ENCODE measurements around the gene FAM171A1.

FAM171A1 gene

DNA sequence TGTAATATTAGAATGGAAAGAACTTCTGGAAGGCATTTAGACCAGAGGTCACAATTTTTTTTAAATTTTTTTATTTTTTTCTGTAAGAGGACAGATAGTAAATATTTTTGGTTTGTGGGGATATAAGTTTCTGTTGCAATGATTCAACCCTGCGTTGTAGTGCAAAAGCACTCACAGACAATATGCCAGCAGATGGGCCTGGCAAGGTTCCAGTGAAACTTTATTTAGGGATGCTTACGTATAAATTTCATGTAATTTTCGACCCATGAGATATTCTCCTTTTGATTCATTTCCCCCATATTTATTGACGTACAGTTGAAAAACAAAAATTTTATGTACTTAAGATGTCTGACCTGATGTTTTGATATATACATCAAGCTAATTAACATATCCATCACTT, 129.8 kb downstream of the FAM171A1 start:
- no peaks in the 10 kb centered on the region for H3K36me3 ChIP-seq

DNA sequence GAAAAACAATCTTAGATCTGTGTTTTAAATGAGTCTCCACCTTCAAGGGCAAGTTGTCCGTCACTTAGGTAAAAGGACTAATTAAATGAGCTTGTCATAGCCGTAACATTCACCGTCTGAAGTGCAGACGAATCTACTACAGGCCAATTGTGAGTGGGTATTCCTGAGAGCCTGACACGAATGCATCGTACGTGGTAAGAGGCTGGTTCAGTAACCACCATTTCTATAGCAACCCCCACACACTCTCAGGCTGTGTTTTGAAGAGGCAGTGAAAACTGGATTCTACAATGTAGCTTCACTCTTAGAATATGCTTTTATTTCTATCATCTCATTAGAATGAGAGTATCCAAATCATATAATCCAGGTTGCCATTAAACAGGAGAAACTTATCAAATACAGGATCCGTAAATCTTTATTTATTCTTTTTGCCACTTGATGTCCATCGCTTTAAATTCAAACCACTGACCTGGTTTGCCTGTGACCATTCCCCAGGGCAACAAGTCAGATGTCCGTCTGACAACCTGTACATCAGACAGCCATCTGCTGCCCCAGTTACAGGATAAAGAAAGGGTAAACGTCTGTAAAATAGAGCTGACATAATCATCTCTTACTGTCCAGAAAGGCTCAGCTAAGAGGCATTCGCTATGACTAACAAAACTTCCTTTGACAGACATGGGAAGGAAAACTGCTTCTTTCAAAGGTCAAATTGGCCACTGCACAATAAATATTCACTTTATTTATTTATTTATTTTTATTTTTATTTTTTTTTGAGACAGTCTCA, 132.3 kb downstream of the FAM171A1 start:
- no peaks in the 10 kb centered on the region for H3K4me1 ChIP-seq (ENCODE audit: control insufficient read depth in 1 of 2, insufficient read depth in 1 of 2, low read depth in 1 of 2, low read length in 1 of 2)
- H3K4me3 ChIP-seq (ENCODE audit: low read depth in 1 of 2, low read length in 1 of 2): no peak overlapping the region
- no peaks in the 10 kb centered on the region for H3K36me3 ChIP-seq
- no peaks in the 10 kb centered on the region for H3K27me3 ChIP-seq
- H3K27ac ChIP-seq: no peak overlapping the region
- TF ChIP-seq, protein P1, sequence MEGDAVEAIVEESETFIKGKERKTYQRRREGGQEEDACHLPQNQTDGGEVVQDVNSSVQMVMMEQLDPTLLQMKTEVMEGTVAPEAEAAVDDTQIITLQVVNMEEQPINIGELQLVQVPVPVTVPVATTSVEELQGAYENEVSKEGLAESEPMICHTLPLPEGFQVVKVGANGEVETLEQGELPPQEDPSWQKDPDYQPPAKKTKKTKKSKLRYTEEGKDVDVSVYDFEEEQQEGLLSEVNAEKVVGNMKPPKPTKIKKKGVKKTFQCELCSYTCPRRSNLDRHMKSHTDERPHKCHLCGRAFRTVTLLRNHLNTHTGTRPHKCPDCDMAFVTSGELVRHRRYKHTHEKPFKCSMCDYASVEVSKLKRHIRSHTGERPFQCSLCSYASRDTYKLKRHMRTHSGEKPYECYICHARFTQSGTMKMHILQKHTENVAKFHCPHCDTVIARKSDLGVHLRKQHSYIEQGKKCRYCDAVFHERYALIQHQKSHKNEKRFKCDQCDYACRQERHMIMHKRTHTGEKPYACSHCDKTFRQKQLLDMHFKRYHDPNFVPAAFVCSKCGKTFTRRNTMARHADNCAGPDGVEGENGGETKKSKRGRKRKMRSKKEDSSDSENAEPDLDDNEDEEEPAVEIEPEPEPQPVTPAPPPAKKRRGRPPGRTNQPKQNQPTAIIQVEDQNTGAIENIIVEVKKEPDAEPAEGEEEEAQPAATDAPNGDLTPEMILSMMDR (IDR thresholded peaks at IDR 0.05): no peak
- no peaks in the 10 kb centered on the region for H3K9me3 ChIP-seq

More for the DNA sequence above, 129.8 kb downstream of the FAM171A1 start:
- Histone ChIP-seq H3K4me3 (ENCODE audit: low read depth in 1 of 2, low read length in 1 of 2) (no peak overlapping the region), H3K27me3 (no peaks in the 10 kb centered on the region), H3K4me1 (ENCODE audit: control insufficient read depth in 1 of 2, insufficient read depth in 1 of 2, low read depth in 1 of 2, low read length in 1 of 2) (no peaks in the 10 kb centered on the region), H3K9me3 (no peaks in the 10 kb centered on the region), H3K27ac (no peak overlapping the region)
- TF ChIP-seq, protein P1 (IDR thresholded peaks at IDR 0.05): no peak

DNA sequence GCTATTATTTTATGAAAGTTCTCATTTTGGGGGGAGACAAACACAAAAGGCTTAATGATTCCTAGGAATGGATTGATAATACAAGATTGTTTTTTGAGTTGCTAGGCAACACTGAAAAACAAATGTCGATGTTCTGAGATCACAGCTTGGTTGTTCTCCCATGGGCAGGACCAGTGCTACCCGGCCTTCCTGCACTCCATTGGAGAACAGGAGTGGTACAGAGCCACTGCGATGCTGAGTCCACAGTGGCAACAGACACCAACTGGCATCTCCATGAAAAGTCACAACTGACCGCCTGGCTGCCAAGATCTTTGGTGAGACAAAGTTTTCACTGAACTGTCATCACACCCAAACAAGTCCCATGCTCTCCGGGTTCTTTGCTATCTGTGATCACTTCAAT, 133.7 kb downstream of the FAM171A1 start:
- Histone ChIP-seq H3K36me3 (no peaks in the 10 kb centered on the region), H3K4me1 (ENCODE audit: control insufficient read depth in 1 of 2, insufficient read depth in 1 of 2, low read depth in 1 of 2, low read length in 1 of 2) (no peaks in the 10 kb centered on the region), H3K27me3 (no peaks in the 10 kb centered on the region), H3K4me3 (ENCODE audit: low read depth in 1 of 2, low read length in 1 of 2) (no peak overlapping the region), H3K27ac (no peak overlapping the region), H3K9me3 (no peaks in the 10 kb centered on the region)
- TF ChIP-seq, protein P1 (IDR thresholded peaks at IDR 0.05): no peak

DNA sequence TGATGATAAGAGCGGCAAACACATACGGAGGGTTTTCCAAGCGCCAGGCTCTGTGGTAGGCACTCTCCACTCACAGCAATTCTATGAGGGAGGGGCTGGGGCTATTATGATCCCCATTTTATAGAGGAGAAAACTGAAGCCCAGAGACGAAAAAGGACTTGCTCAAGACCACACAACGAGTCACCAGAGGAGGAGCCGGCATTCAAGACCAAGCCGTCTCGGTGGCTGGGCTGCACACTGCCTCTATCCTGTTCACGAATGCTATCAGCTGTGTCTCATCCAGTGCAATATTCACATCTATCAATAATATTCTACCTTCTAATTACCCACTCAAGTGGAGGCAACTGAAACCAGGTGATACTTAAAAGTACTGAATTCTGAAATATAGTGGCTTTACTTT, 134.7 kb downstream of the FAM171A1 start:
- TF ChIP-seq, protein P1 (IDR thresholded peaks at IDR 0.05): no peak
- Histone ChIP-seq H3K36me3 (no peaks in the 10 kb centered on the region), H3K27me3 (no peaks in the 10 kb centered on the region), H3K4me1 (ENCODE audit: control insufficient read depth in 1 of 2, insufficient read depth in 1 of 2, low read depth in 1 of 2, low read length in 1 of 2) (no peaks in the 10 kb centered on the region), H3K9me3 (no peaks in the 10 kb centered on the region), H3K27ac (no peak overlapping the region), H3K4me3 (ENCODE audit: low read depth in 1 of 2, low read length in 1 of 2) (no peak overlapping the region)

DNA sequence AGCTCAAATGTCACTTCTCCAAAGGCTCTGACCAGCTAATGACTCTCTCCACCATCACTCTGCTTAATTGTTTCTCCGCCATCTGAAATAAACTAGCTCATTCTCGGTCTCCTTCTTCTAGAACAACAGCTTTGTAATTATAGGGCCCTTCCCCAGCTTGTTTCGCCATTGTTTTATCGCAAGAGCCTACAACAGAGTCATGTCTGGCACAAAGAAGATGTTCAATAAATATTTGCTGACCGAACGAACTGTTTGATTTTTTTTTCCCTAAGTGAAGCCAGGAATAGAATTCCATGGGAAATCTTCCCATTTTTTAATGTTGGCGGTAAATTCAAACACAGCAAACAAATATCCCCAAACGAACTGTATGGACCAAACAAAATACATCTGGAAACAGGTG, 138.8 kb downstream of the FAM171A1 start:
- no peak overlapping the region for H3K27ac ChIP-seq
- H3K36me3 ChIP-seq: no peaks in the 10 kb centered on the region
- TF ChIP-seq, protein P1 (IDR thresholded peaks at IDR 0.05): no peak
- H3K4me3 ChIP-seq (ENCODE audit: low read depth in 1 of 2, low read length in 1 of 2): no peak overlapping the region
- no peaks in the 10 kb centered on the region for H3K9me3 ChIP-seq
- no peaks in the 10 kb centered on the region for H3K4me1 ChIP-seq (ENCODE audit: control insufficient read depth in 1 of 2, insufficient read depth in 1 of 2, low read depth in 1 of 2, low read length in 1 of 2)
- peaks cover 9% of the 10 kb centered on the region for H3K27me3 ChIP-seq

Measured in neutrophil (primary cell).